GM18870 (cell line): ENCODE measurements around the gene NCAPH2.
"Not testable (repeated sequence)": the region's sequence is repeated elsewhere in the genome, so short reads cannot be mapped to it uniquely, and the experiment has no call there.

Experiments used
- ATAC-seq: cut with Tn5 transposase; IDR thresholded peaks from one replicate; pipeline ENCODE4 v1.9.1; 2021; ENCODE audit warnings: moderate library complexity; ENCODE audit not compliant: unreplicated experiment

The NCAPH2 gene

DNA sequence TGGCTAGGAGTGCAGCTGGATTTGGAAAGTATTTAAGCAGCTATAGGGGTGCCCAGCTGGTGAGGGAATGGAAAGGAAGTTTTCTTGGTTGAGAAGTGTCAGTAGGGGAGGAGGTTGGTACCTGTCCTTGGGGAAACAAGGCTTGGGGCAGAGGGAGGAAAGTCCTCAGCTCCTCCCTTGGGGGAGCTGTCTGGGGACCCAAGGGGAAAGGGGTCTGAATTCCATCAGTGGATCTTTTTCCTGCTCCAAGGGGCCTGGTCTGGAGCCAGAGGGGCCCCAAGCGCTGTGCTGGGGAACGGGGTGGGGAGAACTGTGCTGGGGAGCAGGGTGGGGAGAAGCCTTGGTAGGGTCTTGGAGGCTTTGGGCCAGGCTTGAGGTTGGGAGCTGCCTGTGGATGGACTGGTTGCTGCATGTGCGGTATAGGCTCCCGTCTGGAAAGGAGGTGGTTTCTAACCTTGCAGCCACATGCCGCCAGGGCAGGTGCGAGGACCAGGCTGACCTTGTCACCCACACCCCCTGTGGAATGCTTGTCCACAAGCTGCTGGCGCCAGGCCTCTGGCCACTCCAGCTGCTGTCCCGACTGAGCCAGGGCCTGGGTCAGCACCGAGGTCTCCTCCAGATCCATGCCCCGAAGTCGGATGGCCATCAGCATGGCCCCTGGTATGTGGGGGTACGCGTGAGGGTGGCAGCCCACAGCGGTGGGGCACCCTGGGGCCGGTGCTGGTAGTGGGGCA lies 20.8 kb downstream of the NCAPH2 start:
- ATAC-seq: no peak

DNA sequence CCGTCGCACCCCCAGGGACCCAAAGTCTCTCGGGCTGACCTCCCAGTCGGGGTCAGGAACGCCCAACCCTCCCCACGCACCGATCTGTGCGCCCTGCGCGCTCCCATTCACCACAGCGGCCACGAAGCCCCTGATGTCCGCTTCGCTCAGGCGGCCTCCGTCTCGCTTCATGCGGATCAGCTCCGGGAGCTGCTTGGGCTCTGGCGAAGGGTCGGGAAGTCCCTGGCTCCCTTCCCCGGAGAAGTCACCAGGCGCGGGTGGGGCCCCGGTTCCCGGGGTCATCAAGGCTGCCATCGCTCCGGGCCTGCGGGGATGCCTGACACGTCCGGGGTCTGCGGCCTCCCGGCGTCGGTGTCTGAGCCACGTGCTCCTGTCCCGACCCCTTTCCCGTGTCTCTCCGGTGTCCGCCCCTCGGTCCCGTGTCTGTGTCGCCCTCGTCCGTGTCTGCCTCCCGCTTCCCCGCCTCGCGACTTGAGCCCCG lies 21.4 kb downstream of the NCAPH2 start:
- ATAC-seq: no peak

DNA sequence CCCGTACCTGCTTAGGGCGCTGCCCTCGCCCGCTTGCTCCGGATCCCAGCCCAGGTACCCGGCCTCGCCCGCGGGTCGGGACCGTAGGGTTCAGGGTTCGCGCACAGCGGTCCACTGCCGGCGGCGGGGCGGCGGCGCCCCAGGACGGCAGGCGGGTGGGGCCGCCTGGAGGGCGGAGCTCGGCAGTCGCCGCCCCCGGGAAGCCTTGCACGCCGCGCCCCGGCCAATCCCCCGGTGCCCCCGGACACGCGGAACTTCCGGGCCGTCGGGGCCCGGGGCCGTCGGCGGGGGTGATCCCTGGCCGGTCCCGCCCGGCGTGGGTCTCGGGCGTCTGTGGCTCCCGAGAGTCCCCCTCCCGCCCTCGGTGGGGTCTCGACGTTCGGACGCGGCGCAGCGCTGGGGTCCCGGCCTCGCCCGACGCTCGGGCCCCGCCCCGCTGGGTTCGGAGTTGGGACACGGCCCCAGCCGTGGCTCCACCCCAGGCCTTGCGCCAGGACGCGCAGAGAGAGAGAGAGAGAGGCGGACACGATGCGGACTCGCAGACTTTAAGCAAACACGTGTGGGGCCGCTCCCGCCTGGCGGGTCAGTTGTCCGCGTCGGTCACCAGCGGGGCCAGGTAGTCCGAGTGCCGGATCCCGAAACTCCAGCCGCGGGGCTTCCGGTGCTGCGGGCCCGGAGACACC lies 22.0 kb downstream of the NCAPH2 start, which contains the start of gene TYMP:
TYMP (minus strand) TSS at position 116 of the 683 bp plus-strand sequence. CDS start 303 bp downstream, outside the sequence.
- ATAC-seq: no peak

DNA sequence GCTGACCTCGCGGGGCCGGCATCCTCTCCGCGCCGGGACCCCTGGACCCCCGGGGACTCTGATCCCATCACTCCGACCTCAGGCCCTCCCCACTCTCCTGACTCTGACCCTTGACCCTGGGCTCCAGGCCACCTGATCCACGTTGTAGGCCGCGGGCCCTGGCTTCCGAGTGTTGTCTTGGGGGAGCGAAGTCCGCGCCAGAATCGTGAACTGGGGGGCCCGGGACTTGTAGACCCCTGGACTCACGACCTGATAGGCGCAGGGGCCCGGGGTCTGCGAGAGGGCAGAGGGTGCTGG lies 22.5 kb downstream of the NCAPH2 start:
- ATAC-seq: no peak

DNA sequence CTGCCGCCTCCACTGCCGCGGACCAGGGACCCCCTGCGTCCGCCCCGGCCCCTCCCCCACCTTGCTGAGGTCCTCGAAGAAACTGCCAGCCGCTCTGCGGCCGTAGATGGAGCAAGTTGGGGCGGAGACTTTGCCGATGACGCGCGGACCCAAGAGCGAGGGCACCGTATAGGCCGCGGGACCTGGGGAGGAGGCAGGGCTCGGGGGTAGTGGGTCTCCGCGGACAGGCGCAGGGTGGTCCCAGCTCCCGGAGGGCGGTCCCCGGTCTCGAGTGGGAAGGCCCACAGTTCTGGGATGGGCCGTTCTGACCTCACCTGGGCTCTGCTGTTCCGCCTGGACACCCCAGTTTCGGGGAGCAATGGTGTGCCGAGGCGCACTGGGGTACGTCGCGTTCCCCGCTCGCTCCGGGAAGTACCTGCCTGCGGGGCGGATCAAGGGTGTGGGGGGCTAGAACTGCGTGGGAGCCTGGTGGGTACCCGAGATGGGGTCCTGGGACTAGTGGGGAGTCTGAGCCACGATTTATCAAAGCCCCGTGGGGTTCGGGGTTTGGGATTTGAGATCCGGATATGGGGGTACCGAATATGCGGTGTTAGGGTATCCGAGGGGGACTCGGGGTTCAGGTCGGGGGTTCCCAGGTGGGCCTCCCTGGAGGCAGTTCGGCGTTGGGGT lies 23.0 kb downstream of the NCAPH2 start:
- no peak for ATAC-seq

DNA sequence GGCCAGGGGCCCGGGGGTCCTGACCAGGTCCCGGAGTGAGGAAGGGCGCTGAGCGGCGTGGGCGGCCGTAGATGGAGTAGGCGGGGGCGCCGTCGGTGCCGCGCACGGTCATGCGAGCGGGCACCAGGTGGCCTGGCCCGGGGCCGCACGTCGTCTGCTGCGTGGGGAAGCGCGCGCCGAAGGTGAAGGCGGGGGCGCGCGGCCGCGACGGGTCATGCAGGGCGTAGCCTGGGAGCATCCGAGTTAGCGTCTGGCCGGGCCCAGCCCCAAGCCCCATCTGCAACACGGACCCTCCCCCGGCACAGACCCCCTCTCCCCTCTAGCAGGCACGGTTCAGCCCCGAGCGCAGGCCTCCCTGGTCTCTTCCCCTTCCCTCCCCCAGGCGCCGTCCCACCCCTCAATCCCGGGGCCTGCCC lies 23.5 kb downstream of the NCAPH2 start:
- no peak for ATAC-seq

DNA sequence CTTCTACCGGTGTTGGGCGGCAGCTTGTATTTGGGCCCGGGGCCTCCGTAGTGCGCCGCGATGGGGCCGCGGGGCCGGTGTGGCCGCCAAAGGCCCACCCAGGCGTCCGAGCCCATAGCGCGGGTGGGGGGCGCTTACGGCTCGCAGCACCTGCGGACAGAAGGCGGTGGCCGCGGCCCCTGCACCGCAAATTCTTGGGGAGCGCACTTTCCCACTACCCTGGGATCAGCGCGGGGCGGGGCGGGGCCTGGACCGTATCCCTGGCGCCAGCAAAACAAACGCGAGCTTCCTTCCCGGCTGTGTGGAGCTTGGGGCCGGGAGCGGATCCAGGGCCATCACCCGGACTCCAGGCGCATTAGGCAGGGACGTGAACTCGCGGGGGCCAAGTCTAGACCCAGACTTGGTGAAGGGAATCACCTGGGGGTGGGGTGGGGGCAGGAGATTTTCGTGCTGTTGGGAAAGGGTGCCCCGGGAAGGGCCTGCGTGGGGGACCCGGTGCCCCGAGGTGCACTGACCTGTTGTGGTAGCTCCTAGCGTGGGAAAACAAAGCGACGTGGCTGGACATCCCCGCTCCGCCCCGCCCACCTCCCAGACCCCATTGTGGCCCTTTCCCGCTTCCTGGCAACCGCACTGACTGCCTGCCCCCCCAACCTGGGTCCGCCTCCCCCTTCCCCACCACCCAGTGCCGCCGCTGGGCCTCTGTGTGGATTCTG lies 24.1 kb downstream of the NCAPH2 start:
- ATAC-seq: no peak

DNA sequence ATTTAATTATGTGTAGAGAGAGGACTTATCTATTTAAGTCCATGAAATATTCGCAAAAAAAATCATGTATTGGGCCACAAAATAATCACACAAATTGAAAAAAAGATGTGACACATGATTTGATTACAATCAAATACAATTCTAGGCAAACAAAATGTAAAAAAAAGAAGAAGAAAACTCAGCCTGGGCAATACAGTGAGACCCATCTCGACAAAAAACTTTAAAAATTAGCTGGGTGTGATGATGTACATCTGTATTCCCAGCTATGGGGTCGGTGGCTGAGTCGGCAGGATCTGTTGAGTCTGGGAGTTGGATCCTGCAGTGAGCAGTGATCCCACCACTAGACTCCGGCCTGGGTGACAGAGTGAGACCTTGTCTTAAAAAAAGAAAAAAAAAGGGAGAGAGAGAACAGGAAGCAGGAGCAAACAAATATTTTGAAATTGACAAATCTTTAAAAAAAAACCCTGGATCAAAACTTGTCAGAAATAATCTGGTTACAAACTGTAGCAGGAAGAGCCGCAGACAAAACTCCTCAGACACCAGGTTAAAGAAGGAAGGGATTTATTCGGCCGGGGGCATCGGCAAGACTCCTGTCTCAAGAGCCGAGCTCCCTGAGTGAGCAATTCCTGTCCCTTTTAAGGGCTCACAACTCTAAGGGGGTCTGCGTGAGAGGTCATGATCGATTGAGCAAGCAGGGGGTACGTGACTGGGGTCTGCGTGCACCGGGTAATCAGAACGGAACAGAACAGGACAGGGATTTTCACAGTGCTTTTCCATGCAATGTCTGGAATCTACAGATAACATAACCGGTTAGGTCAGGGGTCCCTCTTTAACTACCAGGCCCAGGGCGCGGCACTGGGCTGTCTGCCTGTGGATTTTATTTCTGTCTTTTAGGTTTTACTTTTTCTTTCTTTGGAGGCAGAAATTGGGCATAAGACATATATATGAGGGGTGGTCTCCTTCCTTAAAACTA lies 25.1 kb downstream of the NCAPH2 start:
- ATAC-seq: no peak

DNA sequence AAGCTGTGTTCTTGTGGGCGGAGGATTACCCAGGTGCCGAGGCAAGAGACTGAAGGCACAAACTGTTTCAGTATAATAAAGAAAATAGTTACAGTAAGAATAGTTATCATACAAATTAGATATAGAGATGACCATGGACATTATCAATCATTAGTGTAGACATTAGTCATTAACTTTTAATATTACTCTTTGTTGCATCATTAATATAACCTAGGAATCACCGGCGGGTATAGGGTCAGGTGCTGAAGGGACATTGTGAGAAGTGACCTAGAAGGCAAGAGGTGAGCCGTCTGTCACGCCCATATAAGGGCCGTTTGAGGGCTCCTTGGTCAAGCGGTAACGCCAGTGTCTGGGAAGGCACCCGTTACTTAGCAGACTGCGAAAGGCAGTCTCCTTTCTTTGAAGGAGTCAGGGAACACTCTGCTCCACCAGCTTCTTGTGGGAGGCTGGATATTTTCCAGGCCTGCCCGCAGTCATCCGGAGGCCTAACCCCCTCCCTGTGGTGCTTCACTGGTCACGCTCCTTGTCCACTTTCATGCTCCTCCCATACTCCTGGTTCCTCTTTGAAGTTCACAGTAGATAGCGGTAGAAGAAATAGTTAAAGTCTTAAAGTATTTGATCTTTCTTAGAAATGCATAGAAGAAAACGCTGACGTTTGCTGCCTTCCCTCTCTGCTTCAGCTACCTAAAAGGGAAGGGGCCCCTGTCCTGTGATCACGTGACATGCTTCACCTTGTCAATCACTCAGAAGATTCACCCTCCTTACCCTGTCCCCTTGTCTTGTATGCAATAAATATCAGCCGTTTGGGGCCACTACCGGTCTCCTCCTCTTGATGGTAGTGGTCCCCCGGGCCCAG lies 26.1 kb downstream of the NCAPH2 start:
- ATAC-seq: not testable (repeated sequence)

DNA sequence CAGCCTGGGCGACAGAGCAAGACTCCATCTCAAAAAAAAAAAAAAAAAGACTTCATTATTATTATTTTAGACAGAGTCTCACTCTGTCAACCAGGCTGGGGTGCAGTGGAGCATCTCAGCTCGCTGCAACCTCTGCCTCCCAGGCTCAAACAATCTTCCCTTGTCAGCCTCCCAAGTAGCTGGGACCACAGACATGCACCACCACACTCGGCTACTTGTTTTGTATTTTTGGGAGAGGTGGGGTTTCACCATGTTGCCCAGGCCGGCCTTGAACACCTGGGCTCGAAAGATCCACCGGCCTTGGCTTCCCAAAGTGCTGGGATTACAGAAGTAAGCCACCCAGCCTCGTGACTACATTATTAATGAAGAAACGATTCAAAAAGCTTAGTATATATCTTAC lies 27.1 kb downstream of the NCAPH2 start:
- ATAC-seq: no peak

DNA sequence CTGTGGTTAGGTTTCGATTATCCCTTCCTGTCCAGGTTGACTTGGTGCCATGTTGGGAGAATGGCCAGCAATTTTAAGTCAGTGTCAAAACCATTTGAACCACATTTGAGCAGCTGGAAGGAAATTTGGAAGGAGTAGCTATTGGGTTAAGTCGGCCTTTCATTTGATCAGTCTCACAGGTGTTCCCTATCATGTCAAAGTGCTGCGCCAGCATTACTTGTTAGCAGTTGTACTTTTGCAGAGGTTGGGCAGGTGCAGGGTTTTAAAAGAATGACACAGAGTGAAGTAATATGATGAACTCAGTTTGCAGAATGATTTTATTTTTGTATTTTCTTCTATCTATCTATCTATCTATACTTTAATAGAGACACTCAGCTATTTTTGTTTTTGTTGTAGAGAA lies 28.2 kb downstream of the NCAPH2 start:
- ATAC-seq: no peak

DNA sequence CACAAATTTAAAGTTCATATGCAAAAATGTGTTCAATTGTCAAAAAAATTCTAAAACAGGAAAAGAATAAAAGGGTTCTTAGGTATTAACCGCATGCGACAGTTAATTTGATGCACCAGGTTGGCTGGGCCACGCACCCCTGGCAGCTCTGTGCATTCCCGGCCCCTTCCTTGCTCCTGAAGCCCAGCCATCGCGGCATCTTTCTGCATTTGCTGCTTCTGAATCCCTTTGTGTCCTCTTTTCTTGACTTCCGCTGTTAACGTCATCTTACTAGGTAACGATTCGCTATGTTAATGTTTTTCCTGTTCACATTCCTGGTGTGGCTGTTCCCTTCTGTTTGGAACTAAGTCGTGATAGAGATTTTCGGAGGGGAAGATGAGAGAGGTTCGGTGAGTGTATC lies 29.7 kb downstream of the NCAPH2 start:
- ATAC-seq: no peak

DNA sequence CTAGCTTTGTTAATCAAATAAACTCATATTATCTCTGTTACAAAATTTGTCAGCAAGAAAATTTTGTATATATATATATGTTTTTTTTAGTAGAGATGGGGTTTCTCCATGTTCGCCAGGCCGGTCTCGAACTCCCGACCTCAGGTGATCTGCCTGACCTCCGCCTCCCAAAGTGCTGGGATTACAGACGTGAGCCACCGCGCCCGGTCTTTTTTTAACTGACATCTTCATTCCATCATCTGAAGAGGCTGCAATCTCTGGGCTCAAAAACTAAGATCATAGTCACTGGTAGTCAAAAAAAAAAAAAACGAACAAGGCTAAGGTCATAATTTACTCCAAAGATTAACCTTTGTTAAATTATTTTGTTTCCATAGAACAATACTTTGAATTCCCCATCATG lies 32.4 kb downstream of the NCAPH2 start:
- no peak for ATAC-seq

DNA sequence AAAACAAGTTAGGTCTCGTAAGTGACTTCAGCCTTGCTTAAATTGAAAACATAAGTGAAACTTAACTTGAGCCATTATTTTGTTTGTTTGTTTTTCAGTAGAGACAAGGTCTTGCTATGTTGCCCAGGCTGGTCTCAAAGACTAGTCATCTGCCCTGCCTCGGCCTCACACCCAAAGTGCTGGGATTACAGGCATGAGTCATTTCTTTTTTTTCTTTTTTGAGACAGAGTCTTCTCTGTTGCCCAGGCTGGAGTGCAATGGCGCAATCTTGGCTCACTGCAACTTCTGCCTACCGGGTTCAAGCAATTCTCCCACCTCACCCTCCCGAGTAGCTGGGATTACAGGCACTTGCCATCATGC lies 33.6 kb downstream of the NCAPH2 start:
- ATAC-seq: not testable (repeated sequence)

DNA sequence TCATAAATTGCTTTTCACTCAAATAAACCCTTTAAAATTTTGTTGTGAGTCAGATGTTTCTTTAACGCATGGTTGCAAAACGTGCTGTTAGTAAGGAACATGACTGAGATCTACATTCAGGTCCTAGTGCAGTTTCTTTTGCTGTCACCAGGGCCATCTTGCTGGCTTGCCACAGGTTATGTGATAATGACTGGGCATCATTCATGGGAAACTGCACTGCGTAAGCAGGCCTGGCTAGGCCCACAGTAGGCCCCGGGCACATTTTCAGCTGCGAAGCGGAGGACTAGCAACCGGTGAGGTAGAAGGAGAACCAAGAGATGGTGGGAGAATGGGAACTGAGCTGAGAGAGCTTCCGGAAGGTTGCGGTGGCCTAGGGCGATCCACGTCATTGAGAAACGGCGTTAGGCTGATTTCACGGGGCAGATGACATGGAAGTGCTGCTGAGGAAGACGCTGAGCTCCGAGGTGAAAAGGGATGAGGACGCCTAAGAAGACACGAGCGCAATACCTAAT lies 34.4 kb downstream of the NCAPH2 start:
- ATAC-seq: no peak

DNA sequence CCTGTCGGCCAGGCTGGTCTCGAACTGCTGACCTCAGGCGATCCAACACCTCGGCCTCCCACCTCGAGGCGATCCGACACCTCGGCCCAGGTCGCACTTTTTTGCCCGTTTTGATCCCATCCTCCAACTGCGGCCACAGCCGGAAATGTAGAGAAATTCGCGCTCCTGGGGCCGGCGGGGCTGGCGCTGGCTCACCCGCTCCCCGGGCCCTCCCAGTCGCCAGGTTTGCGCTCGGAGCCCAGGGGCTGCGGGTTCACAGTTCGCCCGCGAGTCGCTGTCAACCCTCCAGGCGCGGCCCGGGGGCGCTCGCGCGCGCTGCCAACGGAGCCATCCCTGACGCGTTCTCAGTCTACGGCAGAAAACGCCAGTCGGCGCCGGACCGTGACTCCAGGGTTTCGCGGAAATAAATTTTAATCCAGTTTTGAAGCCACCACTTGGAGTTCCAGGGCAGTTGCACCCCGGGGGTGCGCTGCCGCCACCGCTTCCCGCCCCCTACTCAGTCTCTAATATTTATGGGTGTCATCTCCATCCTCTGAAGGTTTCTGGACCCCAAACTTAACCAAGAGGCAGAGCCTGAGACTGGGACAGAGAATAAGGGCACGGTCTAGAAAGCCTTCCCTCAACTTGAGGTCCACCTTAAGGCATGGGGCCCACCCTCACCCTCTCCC lies 36.2 kb downstream of the NCAPH2 start:
- ATAC-seq: no peak

DNA sequence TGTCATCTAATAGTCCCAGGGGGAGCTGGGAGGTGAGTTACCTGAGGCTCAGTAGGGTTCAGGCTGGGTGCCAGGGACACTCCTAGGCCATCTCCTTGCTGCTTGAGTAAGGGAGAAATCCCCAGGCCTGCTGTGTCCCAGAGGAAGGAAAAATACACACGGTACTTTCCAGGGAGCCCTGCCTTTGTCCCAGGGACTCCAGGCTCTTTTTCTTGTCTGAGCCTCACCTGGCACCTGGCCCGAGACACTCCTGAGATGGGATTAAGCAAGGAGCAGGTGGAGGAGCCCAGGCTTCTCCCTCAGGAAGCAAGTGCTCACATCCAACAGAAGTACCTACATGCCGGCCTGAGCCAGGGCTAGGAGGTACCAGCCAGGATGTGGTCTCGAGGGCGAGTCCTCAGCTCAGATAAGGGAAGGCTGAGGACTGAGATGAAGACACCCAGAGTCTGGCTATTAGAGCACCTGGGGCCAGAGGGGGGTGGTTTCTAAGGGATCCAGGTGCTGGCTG lies 36.8 kb downstream of the NCAPH2 start:
- no peak for ATAC-seq

DNA sequence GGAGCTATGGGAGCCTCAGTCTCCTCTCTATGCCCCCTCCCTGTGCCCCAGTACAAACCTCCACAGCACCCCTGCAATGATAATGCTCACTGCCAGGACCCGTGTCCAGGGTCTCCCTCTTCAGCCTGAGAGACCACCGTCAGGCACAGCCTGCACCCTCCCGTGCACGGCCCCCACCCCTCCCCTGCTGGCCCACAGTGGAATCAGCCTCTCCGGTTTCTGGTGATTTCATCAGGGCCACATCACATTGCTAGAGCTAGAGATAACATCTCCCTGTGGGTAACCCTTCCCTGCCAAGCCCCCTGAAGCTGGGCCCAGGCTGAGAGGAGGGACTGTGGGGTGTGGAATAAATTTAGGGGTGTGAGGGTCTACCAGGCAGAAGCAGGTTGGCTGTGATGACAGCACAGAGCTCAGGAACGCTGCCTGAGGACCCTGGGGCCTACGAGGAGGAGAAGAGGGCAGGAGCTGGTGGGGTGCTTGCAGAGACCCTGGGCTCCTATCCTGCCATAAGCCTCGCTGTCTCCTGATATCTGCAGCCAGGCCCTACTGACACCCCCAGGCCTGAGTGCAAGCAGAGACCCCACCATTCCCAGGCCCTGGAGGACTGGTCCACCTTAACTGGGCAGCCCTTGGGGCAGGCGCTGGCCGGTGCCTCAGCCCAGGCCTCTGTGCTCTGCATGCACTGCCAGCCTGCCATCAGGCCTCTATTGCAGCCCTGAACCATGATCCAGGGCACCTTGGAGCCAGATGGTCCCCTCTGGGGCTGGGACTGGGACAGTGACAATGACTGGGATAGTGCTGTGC lies 37.7 kb downstream of the NCAPH2 start, which contains the start of gene KLHDC7B:
KLHDC7B (plus strand) TSS at position 378 of the 804 bp plus-strand sequence; CDS start at position 723, 345 bp downstream.
- ATAC-seq: no peak
